ENCODE measurements around the gene PACS1. TPM values are rescaled to one million over a fixed set of nuclear protein-coding genes. Genes with fewer than 3 reads are reported as not detected.
"Not testable (repeated sequence)": the region's sequence is repeated elsewhere in the genome, so short reads cannot be mapped to it uniquely, and the experiment has no call there.

PACS1 gene
- total RNA-seq, 1 donor from 2014 or later, result 28.2 TPM

GRCh38 chr11:66227700-66228099 is 157.6 kb downstream of the PACS1 start:
- no peak for DNase-seq

GRCh38 chr11:66228521-66228920 is 158.4 kb downstream of the PACS1 start:
- no peak for DNase-seq

- DNase-seq, result no peak
Measured at GRCh38 chr11:66230156-66230555, 160.1 kb downstream of the PACS1 start.

- no peak for DNase-seq
Measured at GRCh38 chr11:66230978-66231377, 160.9 kb downstream of the PACS1 start.

- DNase-seq, result no peak
Measured at GRCh38 chr11:66231561-66231960, 161.5 kb downstream of the PACS1 start.

GRCh38 chr11:66232769-66233168 is 162.7 kb downstream of the PACS1 start:
- DNase-seq, result no peak

GRCh38 chr11:66233301-66233700 is 163.2 kb downstream of the PACS1 start:
- no peak for DNase-seq

GRCh38 chr11:66235141-66235540 is 165.1 kb downstream of the PACS1 start:
- DNase-seq, result no peak

- DNase-seq, result no peak
Measured at GRCh38 chr11:66237867-66238266, 167.8 kb downstream of the PACS1 start.

- DNase-seq, result no peak
Measured at GRCh38 chr11:66238786-66239413, 168.8 kb downstream of the PACS1 start.

GRCh38 chr11:66239511-66239910 is 169.4 kb downstream of the PACS1 start:
- DNase-seq, result no peak

- no peak for DNase-seq
Measured at GRCh38 chr11:66239998-66240780, 170.1 kb downstream of the PACS1 start.

- no peak for DNase-seq
Measured at GRCh38 chr11:66240781-66241136, 170.7 kb downstream of the PACS1 start.

- no peak for DNase-seq
Measured at GRCh38 chr11:66242095-66242765, 172.2 kb downstream of the PACS1 start.

GRCh38 chr11:66243782-66244535 is 173.9 kb downstream of the PACS1 start:
- no peak for DNase-seq

- no peak for DNase-seq
Measured at GRCh38 chr11:66247295-66247694, 177.2 kb downstream of the PACS1 start.

- DNase-seq, result no peak
Measured at GRCh38 chr11:66247801-66248200, 177.7 kb downstream of the PACS1 start.

GRCh38 chr11:66248903-66249302 is 178.8 kb downstream of the PACS1 start:
- no peak for DNase-seq

- DNase-seq, result no peak
Measured at GRCh38 chr11:66251809-66252208, 181.7 kb downstream of the PACS1 start.

GRCh38 chr11:66253081-66253480 is 183.0 kb downstream of the PACS1 start:
- DNase-seq, result not testable (repeated sequence)

- no peak for DNase-seq
Measured at GRCh38 chr11:66258473-66258893, 188.4 kb downstream of the PACS1 start.

GRCh38 chr11:66259225-66259624 is 189.2 kb downstream of the PACS1 start:
- no peak for DNase-seq

- DNase-seq, result no peak
Measured at GRCh38 chr11:66259956-66260355, 189.9 kb downstream of the PACS1 start.

All from dermis blood vessel endothelial cell (primary cell).